ENCODE data around the gene TET3.

DNA sequence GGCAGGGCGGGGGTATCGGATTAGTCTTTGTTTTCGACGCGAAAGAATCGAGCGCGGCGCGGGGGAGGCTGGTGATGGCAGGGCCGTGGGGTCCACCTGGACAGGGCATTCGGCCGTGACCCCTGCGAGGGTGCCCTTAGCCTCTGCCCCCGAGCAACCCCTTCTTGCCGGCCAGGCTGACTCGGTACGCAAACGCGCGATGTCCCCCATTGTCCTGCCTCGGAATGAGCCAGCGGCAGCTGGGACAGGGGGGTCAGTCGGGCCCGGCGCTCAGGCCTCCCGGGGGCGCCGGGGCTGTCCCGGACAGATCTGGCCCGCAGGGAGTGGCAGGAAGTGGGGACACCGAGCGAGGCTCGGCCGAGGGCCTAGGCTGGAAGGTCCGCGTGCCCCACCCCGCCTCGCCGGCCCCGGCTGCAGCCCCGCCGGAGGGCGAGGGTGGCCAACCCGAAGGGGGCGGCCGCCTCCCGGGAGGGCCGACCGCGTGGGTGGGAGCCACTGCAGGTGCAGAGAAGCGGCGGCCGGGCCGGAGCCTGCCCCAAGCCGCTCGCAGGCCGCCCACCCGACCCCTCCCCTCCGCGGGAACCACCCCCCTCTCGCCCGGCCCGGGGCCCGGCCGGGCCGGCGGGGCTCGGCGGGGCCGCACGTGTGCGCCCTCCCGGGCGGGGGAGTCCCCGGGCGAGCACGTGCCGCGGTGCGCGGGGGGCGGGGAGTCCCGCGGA lies at the start of gene TET3:
- TF ChIP-seq, protein P1, sequence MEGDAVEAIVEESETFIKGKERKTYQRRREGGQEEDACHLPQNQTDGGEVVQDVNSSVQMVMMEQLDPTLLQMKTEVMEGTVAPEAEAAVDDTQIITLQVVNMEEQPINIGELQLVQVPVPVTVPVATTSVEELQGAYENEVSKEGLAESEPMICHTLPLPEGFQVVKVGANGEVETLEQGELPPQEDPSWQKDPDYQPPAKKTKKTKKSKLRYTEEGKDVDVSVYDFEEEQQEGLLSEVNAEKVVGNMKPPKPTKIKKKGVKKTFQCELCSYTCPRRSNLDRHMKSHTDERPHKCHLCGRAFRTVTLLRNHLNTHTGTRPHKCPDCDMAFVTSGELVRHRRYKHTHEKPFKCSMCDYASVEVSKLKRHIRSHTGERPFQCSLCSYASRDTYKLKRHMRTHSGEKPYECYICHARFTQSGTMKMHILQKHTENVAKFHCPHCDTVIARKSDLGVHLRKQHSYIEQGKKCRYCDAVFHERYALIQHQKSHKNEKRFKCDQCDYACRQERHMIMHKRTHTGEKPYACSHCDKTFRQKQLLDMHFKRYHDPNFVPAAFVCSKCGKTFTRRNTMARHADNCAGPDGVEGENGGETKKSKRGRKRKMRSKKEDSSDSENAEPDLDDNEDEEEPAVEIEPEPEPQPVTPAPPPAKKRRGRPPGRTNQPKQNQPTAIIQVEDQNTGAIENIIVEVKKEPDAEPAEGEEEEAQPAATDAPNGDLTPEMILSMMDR (IDR thresholded peaks at IDR 0.05): no peak
- TF ChIP-seq POLR2A (IDR thresholded peaks at IDR 0.05) (no peak), POLR2AphosphoS5 (IDR thresholded peaks at IDR 0.05) (no peak), EP300 (IDR thresholded peaks at IDR 0.05) (no peak)

All from sigmoid colon (tissue), 4 donors.